ENCODE measurements around the gene SRRM1.
"Not testable (repeated sequence)": the region's sequence is repeated elsewhere in the genome, so short reads cannot be mapped to it uniquely, and the experiment has no call there.

The SRRM1 gene

GRCh38 chr1:24673341-24673740 lies 30.2 kb downstream of the SRRM1 start:
- no peak for DNase-seq (ENCODE audit: low spot score)
- in situ Hi-C loops (cut with MboI; ENCODE audit: low sequenced_read_pairs, unreplicated experiment) = no loop called here
- TF ChIP-seq CTCF (IDR thresholded peaks at IDR 0.05; ENCODE audit: borderline replicate concordance, control extremely low read depth, extremely low read depth, insufficient read depth, missing control alignments) = no peak

GRCh38 chr1:24678421-24678820 lies 35.3 kb downstream of the SRRM1 start:
- DNase-seq (ENCODE audit: low spot score); in situ Hi-C loops (cut with MboI; ENCODE audit: low sequenced_read_pairs, unreplicated experiment): not testable (repeated sequence)

- DNase-seq (ENCODE audit: low spot score) = no peak
- in situ Hi-C loops (cut with MboI; ENCODE audit: low sequenced_read_pairs, unreplicated experiment) = no loop called here
- no peak for TF ChIP-seq CTCF (IDR thresholded peaks at IDR 0.05; ENCODE audit: borderline replicate concordance, control extremely low read depth, extremely low read depth, insufficient read depth, missing control alignments)
Observed at GRCh38 chr1:24679725-24680124, 36.6 kb downstream of the SRRM1 start.

- TF ChIP-seq CTCF (IDR thresholded peaks at IDR 0.05; ENCODE audit: borderline replicate concordance, control extremely low read depth, extremely low read depth, insufficient read depth, missing control alignments) = no peak
- DNase-seq (ENCODE audit: low spot score) = no peak
- in situ Hi-C loops (cut with MboI; ENCODE audit: low sequenced_read_pairs, unreplicated experiment) = no loop called here
Observed at GRCh38 chr1:24683713-24684162, 40.6 kb downstream of the SRRM1 start.

- DNase-seq (ENCODE audit: low spot score) = no peak
- TF ChIP-seq CTCF (IDR thresholded peaks at IDR 0.05; ENCODE audit: borderline replicate concordance, control extremely low read depth, extremely low read depth, insufficient read depth, missing control alignments) = no peak
- in situ Hi-C loops (cut with MboI; ENCODE audit: low sequenced_read_pairs, unreplicated experiment) = loop anchor here (5.0 kb wide), 1 partner anchor 134 kb away; no protein-coding TSS in a partner anchor
Observed at GRCh38 chr1:24688033-24688432, 44.9 kb downstream of the SRRM1 start.

- TF ChIP-seq CTCF (IDR thresholded peaks at IDR 0.05; ENCODE audit: borderline replicate concordance, control extremely low read depth, extremely low read depth, insufficient read depth, missing control alignments) = peak; percentile 76
- DNase-seq (ENCODE audit: low spot score) = peak; percentile 83
- in situ Hi-C loops (cut with MboI; ENCODE audit: low sequenced_read_pairs, unreplicated experiment) = loop anchor here (5.0 kb wide), 1 partner anchor 134 kb away; no protein-coding TSS in a partner anchor
Observed at GRCh38 chr1:24688621-24689195, 45.6 kb downstream of the SRRM1 start.

- in situ Hi-C loops (cut with MboI; ENCODE audit: low sequenced_read_pairs, unreplicated experiment) = no loop called here
- TF ChIP-seq CTCF (IDR thresholded peaks at IDR 0.05; ENCODE audit: borderline replicate concordance, control extremely low read depth, extremely low read depth, insufficient read depth, missing control alignments) = no peak
- DNase-seq (ENCODE audit: low spot score) = no peak
Observed at GRCh38 chr1:24691051-24691450, 47.9 kb downstream of the SRRM1 start.

Data from GM13976 (cell line).